Measurements from ENCODE around the gene STK38L. TPM values are rescaled to one million over a fixed set of nuclear protein-coding genes. Genes with fewer than 3 reads are reported as not detected.
A peak's percentile ranks its signal among the peaks of the same experiment; 100 is the strongest.

Gene STK38L
- total RNA-seq, 4 donors from 2014 or later = 26.9 to 69.3 (median 49.9) TPM

GRCh38 chr12:27284751-27285150 is 40.7 kb downstream of the STK38L start:
- no peaks in the 10 kb centered on the region for H3K36me3 ChIP-seq
- H3K9me3 ChIP-seq = no peaks in the 10 kb centered on the region
- H3K4me3 ChIP-seq = no peak overlapping the region
- H3K27ac ChIP-seq = peak overlapping the region; percentile 33 to 84
- no peaks in the 10 kb centered on the region for H3K27me3 ChIP-seq
- TF ChIP-seq POLR2A (IDR thresholded peaks at IDR 0.05) = no peak
- TF ChIP-seq CTCF (IDR thresholded peaks at IDR 0.05) = no peak
- intact Hi-C loops (cut with DNase I; ENCODE audit: low total_unique reads) = no loop called here
- DNase-seq = no peak
- H3K4me1 ChIP-seq = no peaks in the 10 kb centered on the region

GRCh38 chr12:27285403-27285802 is 41.3 kb downstream of the STK38L start:
- Histone ChIP-seq H3K4me3 (no peak overlapping the region), H3K4me1 (peaks cover 0 to 3% of the 10 kb centered on the region in 2 donors)
- intact Hi-C loops (cut with DNase I; ENCODE audit: low total_unique reads) = no loop called here

GRCh38 chr12:27289414-27289813 is 45.3 kb downstream of the STK38L start:
- intact Hi-C loops (cut with DNase I; ENCODE audit: low total_unique reads) = no loop called here
- Histone ChIP-seq H3K4me3 (no peak overlapping the region), H3K27ac (no peak overlapping the region), H3K27me3 (no peaks in the 10 kb centered on the region), H3K4me1 (peaks cover 0 to 8% of the 10 kb centered on the region in 2 donors), H3K36me3 (no peaks in the 10 kb centered on the region), H3K9me3 (no peaks in the 10 kb centered on the region)
- TF ChIP-seq CTCF (IDR thresholded peaks at IDR 0.05) (no peak), POLR2A (IDR thresholded peaks at IDR 0.05) (no peak)
- DNase-seq = no peak

More at GRCh38 chr12:27285403-27285802, 41.3 kb downstream of the STK38L start:
- H3K27ac ChIP-seq = peak overlapping the region; percentile 33 to 84
- no peaks in the 10 kb centered on the region for H3K9me3 ChIP-seq
- no peak for TF ChIP-seq POLR2A (IDR thresholded peaks at IDR 0.05)
- TF ChIP-seq CTCF (IDR thresholded peaks at IDR 0.05) = no peak
- H3K27me3 ChIP-seq = no peaks in the 10 kb centered on the region
- DNase-seq = no peak
- H3K36me3 ChIP-seq = no peaks in the 10 kb centered on the region

- TF ChIP-seq POLR2A (IDR thresholded peaks at IDR 0.05) = no peak
- TF ChIP-seq CTCF (IDR thresholded peaks at IDR 0.05) = no peak
- intact Hi-C loops (cut with DNase I; ENCODE audit: low total_unique reads) = no loop called here
- no peak for DNase-seq
- Histone ChIP-seq H3K9me3 (no peaks in the 10 kb centered on the region), H3K27ac (peak overlapping the region in 1 of 2 donors; percentile 48), H3K27me3 (no peaks in the 10 kb centered on the region), H3K4me3 (no peak overlapping the region), H3K36me3 (no peaks in the 10 kb centered on the region), H3K4me1 (peaks cover 0 to 8% of the 10 kb centered on the region in 2 donors)
Observed at GRCh38 chr12:27290501-27291168, 46.5 kb downstream of the STK38L start.

GRCh38 chr12:27291862-27292261 is 47.8 kb downstream of the STK38L start:
- peaks cover 0 to 8% of the 10 kb centered on the region in 2 donors for H3K4me1 ChIP-seq
- no peaks in the 10 kb centered on the region for H3K27me3 ChIP-seq
- intact Hi-C loops (cut with DNase I; ENCODE audit: low total_unique reads) = no loop called here
- DNase-seq = no peak
- peak overlapping the region in 1 of 2 donors; percentile 48 for H3K27ac ChIP-seq
- H3K36me3 ChIP-seq = no peaks in the 10 kb centered on the region
- H3K4me3 ChIP-seq = no peak overlapping the region
- TF ChIP-seq CTCF (IDR thresholded peaks at IDR 0.05) (no peak), POLR2A (IDR thresholded peaks at IDR 0.05) (no peak)
- H3K9me3 ChIP-seq = no peaks in the 10 kb centered on the region
